ENCODE measurements around the gene HNRNPA3. TPM values are rescaled to one million over a fixed set of nuclear protein-coding genes. Genes with fewer than 3 reads are reported as not detected.
"Not testable (repeated sequence)": the region's sequence is repeated elsewhere in the genome, so short reads cannot be mapped to it uniquely, and the experiment has no call there.

Gene HNRNPA3
- polyA plus RNA-seq, 6 donors from 2014 or later, result 48.0 to 96.3 (median 70.3) TPM

DNA sequence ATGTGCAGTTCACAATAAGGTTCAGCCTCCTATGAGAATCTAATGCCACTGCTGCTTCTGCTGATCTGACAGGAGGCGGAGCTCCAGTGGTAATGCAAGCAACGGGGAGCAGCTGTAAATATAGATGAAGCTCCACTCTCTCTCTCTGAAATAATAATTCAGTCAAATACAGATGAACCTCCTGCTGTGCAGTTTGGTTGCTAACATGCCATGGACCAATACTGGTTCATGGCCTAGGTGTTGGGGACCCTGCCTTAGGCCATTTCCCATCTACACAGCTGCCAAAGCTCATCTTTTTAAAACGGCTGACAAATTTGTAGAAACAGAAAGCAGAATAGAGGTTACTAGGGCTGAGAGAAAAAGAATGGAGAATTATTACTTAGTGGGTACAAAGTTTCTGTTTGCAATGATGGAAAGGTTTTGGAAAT, 10.7 kb upstream of the HNRNPA3 start:
- H3K4me1 Mint-ChIP-seq, result peaks cover 0 to 4% (median 0%) of the 10 kb centered on the region in 3 donors
- no peak overlapping the region for H3K4me3 Mint-ChIP-seq
- ATAC-seq (ENCODE audit: low read depth in 2 of 2) (no peak), DNase-seq (no peak)
- no peaks in the 10 kb centered on the region for H3K36me3 Mint-ChIP-seq
- H3K27ac Mint-ChIP-seq, result no peak overlapping the region
- H3K27me3 Mint-ChIP-seq, result no peaks in the 10 kb centered on the region
- H3K9me3 Mint-ChIP-seq, result no peaks in the 10 kb centered on the region

- Mint-ChIP-seq H3K4me1 (peaks cover 0 to 4% (median 0%) of the 10 kb centered on the region in 3 donors), H3K9me3 (no peaks in the 10 kb centered on the region), H3K36me3 (no peaks in the 10 kb centered on the region), H3K27me3 (no peaks in the 10 kb centered on the region), H3K27ac (peak overlapping the region in 1 of 6 donors; percentile 44), H3K4me3 (no peak overlapping the region)
- no peak for DNase-seq
- ATAC-seq (ENCODE audit: low read depth in 2 of 2), result no peak
These were observed 8.2 kb upstream of the HNRNPA3 start for GRCh38 chr2:177204417-177204816.

- no peaks in the 10 kb centered on the region for H3K9me3 Mint-ChIP-seq
- no peak for ATAC-seq (ENCODE audit: low read depth in 2 of 2)
- H3K4me3 Mint-ChIP-seq, result peak overlapping the region in 1 of 8 donors; percentile 11
- H3K27ac Mint-ChIP-seq, result peak overlapping the region in 1 of 6 donors; percentile 12
- DNase-seq, result no peak
- H3K36me3 Mint-ChIP-seq, result no peaks in the 10 kb centered on the region
- H3K27me3 Mint-ChIP-seq, result no peaks in the 10 kb centered on the region
- peaks cover 0 to 11% (median 10%) of the 10 kb centered on the region in 3 donors for H3K4me1 Mint-ChIP-seq
These were observed 5.5 kb upstream of the HNRNPA3 start for GRCh38 chr2:177207101-177207500.

GRCh38 chr2:177211169-177211568, 1.4 kb upstream of the HNRNPA3 start:
- ATAC-seq (ENCODE audit: low read depth in 2 of 2) (no peak), DNase-seq (no peak)
- Mint-ChIP-seq H3K9me3 (peaks cover 0 to 3% (median 0%) of the 10 kb centered on the region in 7 donors), H3K4me1 (peaks cover 13 to 40% (median 17%) of the 10 kb centered on the region in 3 donors), H3K27ac (peak overlapping the region; percentile 99 to 100 (median 100)), H3K27me3 (no peaks in the 10 kb centered on the region), H3K4me3 (peak overlapping the region in 7 of 8 donors; percentile 9 to 97 (median 95)), H3K36me3 (peaks cover 3 to 9% of the 10 kb centered on the region in 2 donors)

GRCh38 chr2:177211576-177212105, 953 bp upstream of the HNRNPA3 start:
- peak overlapping the region; percentile 99 to 100 (median 100) for H3K27ac Mint-ChIP-seq
- peaks cover 8 to 14% of the 10 kb centered on the region in 2 donors for H3K36me3 Mint-ChIP-seq
- H3K4me1 Mint-ChIP-seq, result peaks cover 18 to 45% (median 19%) of the 10 kb centered on the region in 3 donors
- ATAC-seq (ENCODE audit: low read depth in 2 of 2) (peak; percentile 2 to 4), DNase-seq (no peak)
- H3K27me3 Mint-ChIP-seq, result no peaks in the 10 kb centered on the region
- H3K9me3 Mint-ChIP-seq, result peaks cover 0 to 3% (median 0%) of the 10 kb centered on the region in 7 donors
- H3K4me3 Mint-ChIP-seq, result peak overlapping the region; percentile 91 to 99 (median 96)

GRCh38 chr2:177212891-177213856, 580 bp downstream of the HNRNPA3 start:
- peak; percentile 89 for DNase-seq
- H3K36me3 Mint-ChIP-seq, result peaks cover 14 to 23% of the 10 kb centered on the region in 2 donors
- H3K4me1 Mint-ChIP-seq, result peaks cover 20 to 49% (median 26%) of the 10 kb centered on the region in 3 donors
- no peaks in the 10 kb centered on the region for H3K27me3 Mint-ChIP-seq
- H3K4me3 Mint-ChIP-seq, result peak overlapping the region; percentile 91 to 99 (median 96)
- peaks cover 0 to 3% (median 0%) of the 10 kb centered on the region in 7 donors for H3K9me3 Mint-ChIP-seq
- H3K27ac Mint-ChIP-seq, result peak overlapping the region; percentile 97 to 100 (median 100)
- ATAC-seq (ENCODE audit: low read depth in 2 of 2), result peak; percentile 51 to 54

- H3K9me3 Mint-ChIP-seq, result peaks cover 0 to 3% (median 0%) of the 10 kb centered on the region in 7 donors
- peaks cover 24 to 42% (median 40%) of the 10 kb centered on the region in 3 donors for H3K4me1 Mint-ChIP-seq
- H3K27me3 Mint-ChIP-seq, result no peaks in the 10 kb centered on the region
- H3K4me3 Mint-ChIP-seq, result peak overlapping the region in 1 of 8 donors; percentile 58
- H3K36me3 Mint-ChIP-seq, result peaks cover 23 to 31% of the 10 kb centered on the region in 2 donors
- ATAC-seq (ENCODE audit: low read depth in 2 of 2), result no peak
- no peak for DNase-seq
- H3K27ac Mint-ChIP-seq, result peak overlapping the region in 4 of 6 donors; percentile 21 to 99 (median 64)
These were observed 4.8 kb downstream of the HNRNPA3 start for GRCh38 chr2:177217247-177217843.

DNA sequence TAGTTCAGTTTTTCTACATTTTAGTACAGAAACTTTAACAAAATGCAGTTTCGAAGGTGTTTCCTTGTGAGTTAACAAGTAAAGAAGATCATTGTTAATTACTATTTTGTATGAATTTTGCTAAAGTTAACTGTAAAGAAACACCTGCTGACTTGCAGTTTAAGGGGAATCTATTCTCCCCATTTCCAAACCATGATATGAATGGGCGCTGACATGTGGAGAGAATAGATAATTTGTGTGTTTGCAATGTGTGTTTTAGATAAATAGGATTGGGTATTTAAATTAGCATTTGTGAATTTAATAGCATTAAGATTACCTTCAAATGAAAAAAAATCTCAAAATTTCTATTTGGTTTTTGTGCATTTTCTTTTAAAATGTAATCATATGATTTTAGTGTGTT, 7.2 kb downstream of the HNRNPA3 start:
- ATAC-seq (ENCODE audit: low read depth in 2 of 2); H3K27me3 Mint-ChIP-seq; DNase-seq; H3K27ac Mint-ChIP-seq; H3K9me3 Mint-ChIP-seq; H3K4me3 Mint-ChIP-seq: not testable (repeated sequence)
- Mint-ChIP-seq H3K4me1 (peaks cover 28 to 46% (median 29%) of the 10 kb centered on the region in 3 donors), H3K36me3 (peaks cover 33 to 37% of the 10 kb centered on the region in 2 donors)

GRCh38 chr2:177221534-177221933, 8.9 kb downstream of the HNRNPA3 start:
- H3K27ac Mint-ChIP-seq, result peak overlapping the region in 4 of 6 donors; percentile 12 to 66 (median 38)
- DNase-seq (no peak), ATAC-seq (ENCODE audit: low read depth in 2 of 2) (no peak)
- peaks cover 20 to 31% of the 10 kb centered on the region in 2 donors for H3K36me3 Mint-ChIP-seq
- H3K9me3 Mint-ChIP-seq, result no peaks in the 10 kb centered on the region
- H3K4me1 Mint-ChIP-seq, result peaks cover 10 to 29% (median 19%) of the 10 kb centered on the region in 3 donors
- no peaks in the 10 kb centered on the region for H3K27me3 Mint-ChIP-seq
- no peak overlapping the region for H3K4me3 Mint-ChIP-seq

DNA sequence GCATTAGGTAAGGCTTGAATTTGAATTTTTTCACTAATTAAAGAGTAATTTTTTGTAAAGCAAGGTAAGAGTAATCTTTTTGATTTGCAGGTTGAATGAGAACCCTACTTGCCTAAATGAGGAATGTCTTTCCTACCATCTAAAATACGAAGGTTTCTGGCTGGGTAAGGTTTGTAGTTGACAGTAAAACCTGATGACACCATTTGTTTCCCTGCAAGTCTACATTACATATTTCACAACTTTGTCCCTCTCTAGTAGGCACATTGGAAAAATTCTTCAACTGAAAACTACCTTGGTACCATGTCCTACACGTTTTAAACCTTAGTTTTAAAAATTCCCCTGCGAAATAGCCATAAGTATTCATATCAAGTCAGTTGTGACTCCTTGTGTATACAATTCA, 9.4 kb downstream of the HNRNPA3 start:
- no peak for ATAC-seq (ENCODE audit: low read depth in 2 of 2)
- H3K4me1 Mint-ChIP-seq, result peaks cover 12 to 26% (median 16%) of the 10 kb centered on the region in 3 donors
- H3K36me3 Mint-ChIP-seq, result peaks cover 16 to 29% of the 10 kb centered on the region in 2 donors
- no peaks in the 10 kb centered on the region for H3K9me3 Mint-ChIP-seq
- H3K27ac Mint-ChIP-seq, result peak overlapping the region in 4 of 6 donors; percentile 20 to 66 (median 39)
- H3K27me3 Mint-ChIP-seq, result no peaks in the 10 kb centered on the region
- no peak for DNase-seq
- H3K4me3 Mint-ChIP-seq, result no peak overlapping the region

- H3K27me3 Mint-ChIP-seq; DNase-seq; ATAC-seq (ENCODE audit: low read depth in 2 of 2); H3K4me3 Mint-ChIP-seq; H3K9me3 Mint-ChIP-seq: not testable (repeated sequence)
- Mint-ChIP-seq H3K4me1 (peaks cover 13 to 20% (median 16%) of the 10 kb centered on the region in 3 donors), H3K36me3 (peaks cover 9 to 24% of the 10 kb centered on the region in 2 donors), H3K27ac (peak overlapping the region in 1 of 6 donors; percentile 37)
These were observed 10.8 kb downstream of the HNRNPA3 start for GRCh38 chr2:177223436-177223835.

DNA sequence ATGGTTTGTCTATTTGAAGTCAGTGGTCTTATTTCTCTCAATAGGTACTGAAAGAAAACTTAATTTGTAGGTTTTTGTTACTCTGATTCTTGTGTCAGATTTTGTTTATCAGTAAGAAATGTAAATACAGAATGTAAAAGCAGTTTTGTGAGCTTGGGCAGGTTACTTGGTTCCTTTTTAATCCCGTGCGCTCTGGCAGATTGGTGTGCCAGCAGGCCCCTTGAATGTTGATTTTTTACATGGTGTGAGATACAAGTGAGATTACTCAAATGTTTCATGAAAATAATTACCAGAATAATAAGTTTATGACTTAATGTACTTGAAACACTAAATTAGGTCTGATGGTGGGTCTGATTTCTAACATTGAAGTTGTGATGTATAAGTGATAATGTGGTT, 13.4 kb downstream of the HNRNPA3 start:
- H3K27ac Mint-ChIP-seq, result peak overlapping the region in 3 of 6 donors; percentile 63 to 84 (median 74)
- H3K27me3 Mint-ChIP-seq, result no peaks in the 10 kb centered on the region
- peaks cover 13 to 29% of the 10 kb centered on the region in 2 donors for H3K36me3 Mint-ChIP-seq
- H3K4me1 Mint-ChIP-seq, result peaks cover 11 to 22% (median 12%) of the 10 kb centered on the region in 3 donors
- DNase-seq, result no peak
- no peaks in the 10 kb centered on the region for H3K9me3 Mint-ChIP-seq
- ATAC-seq (ENCODE audit: low read depth in 2 of 2), result no peak
- H3K4me3 Mint-ChIP-seq, result no peak overlapping the region
